ENCODE data around the gene IGSF8.
A peak's percentile ranks its signal among the peaks of the same experiment; 100 is the strongest.

Gene IGSF8

GRCh38 chr1:160092366-160093068 lies 5.9 kb downstream of the IGSF8 start:
- no peak for TF ChIP-seq CTCF (IDR thresholded peaks at IDR 0.05; ENCODE audit: low read depth, low read length)
- no peak overlapping the region for H3K4me3 ChIP-seq (ENCODE audit: low read depth, low read length)

DNA sequence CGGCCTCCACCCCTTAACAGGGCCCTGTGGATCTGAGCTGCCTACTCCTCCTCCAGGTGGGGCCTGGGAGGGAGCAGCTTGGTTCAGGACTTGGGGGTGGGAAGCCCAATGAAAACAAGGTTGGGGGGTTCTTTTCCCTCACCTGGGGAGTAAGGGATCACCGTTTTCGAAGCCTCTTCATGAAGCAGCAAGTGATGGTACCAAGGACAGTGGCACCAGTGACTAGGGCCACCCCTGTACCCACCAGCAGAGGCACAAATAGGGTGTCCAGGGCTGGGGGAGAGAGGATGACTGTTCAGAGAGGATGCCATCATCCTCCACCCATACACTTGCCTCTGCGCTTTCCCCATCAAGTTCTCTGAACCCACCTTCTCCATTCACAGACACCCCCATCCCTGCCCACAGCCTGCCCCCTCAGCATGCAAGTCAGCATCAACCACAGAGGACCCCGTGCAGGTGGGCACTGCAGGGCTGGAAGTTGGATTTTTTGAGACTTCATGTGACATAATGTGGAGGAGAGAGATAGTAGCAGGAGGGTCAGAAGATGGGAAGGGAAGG lies 6.7 kb downstream of the IGSF8 start:
- H3K4me3 ChIP-seq (ENCODE audit: low read depth, low read length) = no peak overlapping the region
- TF ChIP-seq CTCF (IDR thresholded peaks at IDR 0.05; ENCODE audit: low read depth, low read length) = no peak

DNA sequence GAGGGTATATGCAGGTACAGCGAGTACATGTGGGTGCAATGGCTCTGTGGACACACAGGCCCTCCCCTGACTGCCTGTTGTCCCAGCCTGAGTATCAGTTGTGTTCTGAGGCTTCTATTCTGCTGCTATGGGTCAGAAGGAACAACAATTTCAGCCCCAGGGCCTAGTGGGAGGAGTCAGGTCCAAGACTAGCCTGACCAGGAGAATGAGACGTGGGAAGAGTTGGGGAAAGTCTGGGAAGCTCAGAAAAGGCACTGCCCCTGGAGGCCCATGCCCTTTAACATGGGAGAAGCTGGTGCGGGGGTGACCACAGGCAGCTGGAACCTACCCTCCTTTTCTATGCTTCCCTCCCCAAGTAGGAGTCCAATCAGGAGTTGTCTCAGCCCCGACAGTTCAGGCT lies 7.7 kb downstream of the IGSF8 start:
- TF ChIP-seq CTCF (IDR thresholded peaks at IDR 0.05; ENCODE audit: low read depth, low read length) = no peak
- no peak overlapping the region for H3K4me3 ChIP-seq (ENCODE audit: low read depth, low read length)

DNA sequence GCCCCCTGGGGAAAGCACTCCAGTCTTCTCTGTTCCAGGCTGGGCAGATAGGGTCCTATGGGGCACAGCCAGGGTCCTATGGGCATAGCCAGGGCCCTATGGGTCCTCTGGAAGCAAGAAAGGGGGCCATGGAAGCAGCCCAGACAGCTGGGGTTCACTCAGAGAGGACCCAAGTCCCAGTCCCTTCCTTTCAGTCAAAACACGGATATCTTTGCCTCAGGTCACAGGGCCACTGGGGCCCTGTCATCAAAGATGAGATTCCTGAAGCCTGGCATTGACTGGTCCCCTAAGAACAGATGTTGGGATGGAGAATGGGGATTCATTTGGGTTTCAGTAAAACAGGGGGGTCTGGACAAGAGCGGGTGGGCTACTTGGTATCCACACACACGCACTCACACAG lies 8.5 kb downstream of the IGSF8 start:
- no peak overlapping the region for H3K4me3 ChIP-seq (ENCODE audit: low read depth, low read length)
- TF ChIP-seq CTCF (IDR thresholded peaks at IDR 0.05; ENCODE audit: low read depth, low read length) = no peak

DNA sequence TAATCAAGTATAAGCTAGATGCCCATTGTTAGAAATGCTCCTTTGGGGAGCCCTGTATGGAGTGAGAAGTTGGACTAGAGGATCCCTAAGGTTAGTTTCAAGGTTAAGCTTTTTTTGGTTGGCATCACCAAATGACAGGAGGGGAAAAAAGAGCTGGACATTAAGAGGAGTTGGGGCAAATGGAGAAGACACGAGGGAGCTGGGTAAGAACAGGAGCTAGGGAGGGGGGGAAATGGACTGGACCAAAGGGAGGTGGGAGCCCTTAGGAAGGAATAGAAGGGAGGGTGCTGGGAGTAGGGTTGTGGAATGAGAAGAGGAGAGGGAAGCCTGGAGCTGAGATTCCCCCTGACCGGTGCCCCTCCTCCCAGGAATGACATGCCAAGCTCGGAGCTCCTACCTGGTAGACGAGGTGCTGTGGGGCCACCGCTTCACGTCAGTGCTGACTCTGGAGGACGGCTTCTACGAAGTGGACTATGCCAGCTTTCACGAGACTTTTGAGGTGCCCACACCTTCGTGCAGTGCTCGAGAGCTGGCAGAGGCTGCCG lies 11.2 kb downstream of the IGSF8 start:
- no peak for TF ChIP-seq CTCF (IDR thresholded peaks at IDR 0.05; ENCODE audit: low read depth, low read length)
- no peak overlapping the region for H3K4me3 ChIP-seq (ENCODE audit: low read depth, low read length)

DNA sequence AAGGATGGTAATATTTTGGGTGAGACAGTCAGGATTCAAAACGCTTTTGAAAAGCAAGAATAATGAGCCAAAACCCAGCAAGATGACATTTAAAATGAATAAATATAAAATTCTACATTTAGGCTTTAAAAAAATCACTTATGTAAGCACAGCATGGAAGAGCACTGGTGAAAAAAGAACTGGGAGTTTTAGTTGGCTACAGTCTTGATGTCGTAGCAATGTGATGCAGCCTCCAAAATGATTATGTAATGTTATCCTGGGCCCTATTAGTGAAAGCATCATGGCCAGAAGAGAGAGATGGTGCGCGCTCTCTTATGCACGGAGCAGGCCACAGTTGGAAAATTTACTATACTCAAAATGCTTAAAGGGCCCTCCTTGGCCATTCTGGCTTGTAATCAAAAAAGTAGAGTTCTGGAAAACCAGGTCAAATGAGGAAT lies 11.9 kb downstream of the IGSF8 start:
- TF ChIP-seq CTCF (IDR thresholded peaks at IDR 0.05; ENCODE audit: low read depth, low read length) = no peak

GRCh38 chr1:160085686-160086455 lies 12.5 kb downstream of the IGSF8 start:
- no peak overlapping the region for H3K4me3 ChIP-seq (ENCODE audit: low read depth, low read length)
- TF ChIP-seq CTCF (IDR thresholded peaks at IDR 0.05; ENCODE audit: low read depth, low read length) = peak; percentile 81

More for the DNA sequence above, 11.9 kb downstream of the IGSF8 start:
- no peak overlapping the region for H3K4me3 ChIP-seq (ENCODE audit: low read depth, low read length)

All from WI38 (cell line).